Activated CD8-positive, alpha-beta memory T cell treated with anti-CD3 and anti-CD28 coated beads for 36 hours (primary cell): ENCODE measurements around the gene CDKL4. TPM values are rescaled to one million over a fixed set of nuclear protein-coding genes. Genes with fewer than 3 reads are reported as not detected.
"Not testable (repeated sequence)": the region's sequence is repeated elsewhere in the genome, so short reads cannot be mapped to it uniquely, and the experiment has no call there.

Experiments
- CTCF ChIA-PET: fragments of 350-600 bp; sonication (Branson Sonifier 250); formaldehyde crosslinking; loops from one replicate; lab custom pipeline; 2021; ENCODE audit warnings: antibody characterized with exemption; lab: Charles Lee
- POLR2A ChIA-PET: fragments of 350-600 bp; sonication (Branson Sonifier 250); formaldehyde crosslinking; loops from one replicate; lab custom pipeline; 2021; ENCODE audit warnings: antibody characterized with exemption; lab: Charles Lee
- total RNA-seq, 2 experiments: library from RNA; stranded (reverse); gene quantifications; one replicate each; pipeline ENCODE4 v1.2.3, GENCODE V29; 2021

Gene CDKL4
- total RNA-seq, 2 experiments from 2014 or later, result 0.27 to 0.32 TPM

DNA sequence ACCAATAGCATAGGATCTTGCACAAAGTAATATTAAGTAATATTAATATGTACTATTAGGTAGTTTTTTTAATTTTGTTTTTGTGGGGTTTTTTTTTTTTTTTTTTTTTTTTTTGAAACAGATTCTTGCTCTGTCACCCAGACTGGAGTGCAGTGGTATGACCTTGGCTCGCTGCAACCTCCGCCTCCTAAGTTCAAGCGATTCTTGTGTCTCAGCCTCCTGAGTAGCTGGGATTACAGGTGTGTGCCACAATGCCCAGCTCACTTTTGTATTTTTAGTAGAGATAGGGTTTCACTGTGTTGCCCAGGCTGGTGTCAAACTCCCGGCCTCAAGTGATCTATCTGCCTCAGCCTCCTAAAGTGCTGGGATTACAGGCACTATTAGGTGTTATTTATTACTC, 88.2 kb downstream of the CDKL4 start:
- CTCF ChIA-PET, POLR2A ChIA-PET: not testable (repeated sequence)

DNA sequence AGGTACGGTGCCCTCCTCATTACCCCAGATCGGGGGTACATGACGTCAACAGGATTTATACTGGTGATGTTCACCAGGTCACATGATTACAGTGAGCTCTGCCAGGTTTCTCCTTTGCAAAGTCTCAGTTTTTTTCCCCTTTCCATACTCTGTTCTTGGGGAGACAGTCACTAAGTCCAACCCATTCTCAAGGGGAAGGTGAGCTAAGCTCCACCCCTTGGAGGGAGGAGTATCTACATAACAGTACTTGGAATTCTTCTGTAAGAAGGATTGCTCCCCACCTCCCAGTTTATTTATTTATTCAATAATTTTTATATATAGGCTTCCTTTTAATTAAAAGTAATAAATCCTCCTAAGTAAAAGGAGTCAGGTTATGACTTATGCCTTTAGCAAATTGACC, 88.8 kb downstream of the CDKL4 start:
- CTCF ChIA-PET, result no interaction called here
- POLR2A ChIA-PET, result no interaction called here

DNA sequence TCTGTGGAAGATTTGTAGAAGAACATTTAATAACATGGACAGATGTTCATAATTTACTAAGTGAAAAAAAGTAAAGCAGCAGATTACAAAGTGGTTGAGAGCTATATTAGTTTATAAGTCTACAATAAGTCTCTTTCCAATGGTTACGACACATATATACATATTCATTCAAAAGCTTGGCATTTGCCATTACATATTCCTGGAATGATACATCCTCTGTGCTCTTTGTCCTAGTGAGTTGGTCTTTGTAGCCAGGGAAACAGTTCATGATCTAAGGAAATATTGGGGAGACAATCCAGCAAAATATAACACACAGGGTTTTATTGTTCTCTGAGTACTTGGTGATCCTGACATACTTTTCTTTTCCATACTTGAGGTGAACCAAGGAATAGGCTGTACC, 90.5 kb downstream of the CDKL4 start:
- CTCF ChIA-PET, result interaction anchor here (0.5 kb wide), 1 partner anchor 24 kb away, joined by 4 read pairs; no protein-coding TSS in a partner anchor
- POLR2A ChIA-PET, result no interaction called here

DNA sequence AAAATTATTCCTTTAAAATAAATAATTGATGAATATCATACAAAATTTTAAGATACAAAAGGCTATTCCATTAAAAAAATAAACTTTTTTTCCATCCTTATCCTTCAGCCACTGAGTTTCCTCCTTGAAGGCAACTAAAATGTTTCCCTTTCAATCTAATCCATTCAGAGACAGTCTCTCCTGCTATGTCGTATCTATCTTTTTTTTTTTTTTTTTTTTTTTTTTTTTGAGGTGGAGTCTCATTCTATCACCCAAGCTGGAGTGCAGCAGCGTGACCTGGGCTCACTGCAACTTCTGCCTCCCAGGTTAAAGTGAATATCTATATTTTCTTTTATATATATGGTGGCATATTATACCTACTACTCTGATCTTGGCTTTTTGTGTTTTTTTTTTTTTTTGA, 91.3 kb downstream of the CDKL4 start:
- ChIA-PET POLR2A (no interaction called here), CTCF (no interaction called here)

DNA sequence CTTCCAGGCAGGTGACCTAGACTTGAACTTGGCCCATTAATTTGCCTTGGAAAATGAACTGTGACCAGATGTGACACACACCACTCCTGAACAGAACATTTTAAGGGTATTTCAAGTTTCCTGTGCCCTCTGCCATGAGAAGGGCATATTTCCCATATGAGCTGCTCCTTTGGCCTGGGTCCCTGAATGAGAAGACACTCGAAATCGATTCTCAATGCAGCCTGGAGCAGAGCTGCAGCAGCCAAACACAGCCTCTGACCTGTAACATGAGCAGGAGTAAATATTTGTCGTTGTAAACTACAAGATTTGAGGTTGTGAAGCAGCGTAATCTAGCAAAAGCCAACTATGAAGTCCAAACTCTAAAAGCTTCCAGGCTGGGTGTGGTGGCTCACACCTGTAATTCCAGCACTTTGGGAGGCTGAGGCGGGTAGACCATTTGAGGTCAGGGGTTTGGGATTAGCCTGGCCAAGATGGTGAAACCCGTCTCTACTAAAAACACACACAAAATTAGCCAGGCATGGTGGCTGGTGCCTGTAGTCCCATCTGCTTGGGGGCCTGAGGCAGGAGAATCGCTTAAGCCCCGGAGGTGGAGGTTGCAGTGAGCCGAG, 92.8 kb downstream of the CDKL4 start:
- ChIA-PET CTCF (interaction anchor here (0.6 to 1.1 kb wide), 3 partner anchors 77 to 102 kb away, joined by 3 to 4 read pairs (median 3); no protein-coding TSS in a partner anchor), POLR2A (interaction anchor here (0.7 kb wide), 1 partner anchor 13 kb away, joined by 7 read pairs; no protein-coding TSS in a partner anchor)

DNA sequence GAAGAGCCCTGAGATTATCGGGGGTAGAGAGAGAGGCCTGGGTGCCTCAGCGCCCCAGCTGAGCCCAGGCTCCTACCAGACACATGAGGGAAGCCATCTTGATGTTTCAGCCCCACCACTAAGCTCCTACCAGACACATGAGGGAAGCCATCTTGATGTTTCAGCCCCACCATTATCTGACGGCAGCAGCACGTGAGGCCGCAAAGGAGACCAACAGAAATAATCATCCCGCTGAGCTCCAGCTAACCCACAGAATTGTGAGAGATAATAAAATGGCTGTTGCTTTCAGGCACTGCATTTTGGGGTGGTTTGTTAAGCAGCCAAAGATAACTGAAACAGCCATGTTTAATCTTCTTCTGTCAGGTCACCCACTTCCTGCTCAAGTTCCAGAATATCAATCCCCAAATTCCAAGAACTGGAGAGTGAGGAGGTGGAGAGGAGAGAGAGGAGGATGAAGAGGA, 93.6 kb downstream of the CDKL4 start:
- ChIA-PET POLR2A (no interaction called here), CTCF (interaction anchor here (1.1 kb wide), 1 partner anchor 103 kb away, joined by 4 read pairs; no protein-coding TSS in a partner anchor)

DNA sequence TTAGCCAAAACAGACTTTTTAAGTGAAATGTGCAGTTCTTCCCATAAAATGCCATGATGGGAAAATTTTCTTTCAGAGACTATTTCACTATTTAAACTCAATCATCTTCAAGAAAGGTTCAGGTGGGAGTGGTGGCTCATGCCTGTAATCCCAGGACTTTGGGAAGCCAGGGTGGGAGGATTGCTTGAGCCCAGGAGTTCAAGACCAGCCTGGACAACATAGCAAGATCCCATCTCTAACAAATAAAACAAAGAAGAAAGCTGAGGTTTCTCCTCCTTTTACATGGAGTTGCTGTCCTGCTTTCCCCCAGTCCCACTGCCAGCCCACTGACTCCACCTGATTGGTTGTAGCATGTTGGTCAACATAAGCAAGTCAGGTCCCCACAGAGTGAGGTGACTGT, 97.1 kb downstream of the CDKL4 start:
- ChIA-PET POLR2A (no interaction called here), CTCF (no interaction called here)

DNA sequence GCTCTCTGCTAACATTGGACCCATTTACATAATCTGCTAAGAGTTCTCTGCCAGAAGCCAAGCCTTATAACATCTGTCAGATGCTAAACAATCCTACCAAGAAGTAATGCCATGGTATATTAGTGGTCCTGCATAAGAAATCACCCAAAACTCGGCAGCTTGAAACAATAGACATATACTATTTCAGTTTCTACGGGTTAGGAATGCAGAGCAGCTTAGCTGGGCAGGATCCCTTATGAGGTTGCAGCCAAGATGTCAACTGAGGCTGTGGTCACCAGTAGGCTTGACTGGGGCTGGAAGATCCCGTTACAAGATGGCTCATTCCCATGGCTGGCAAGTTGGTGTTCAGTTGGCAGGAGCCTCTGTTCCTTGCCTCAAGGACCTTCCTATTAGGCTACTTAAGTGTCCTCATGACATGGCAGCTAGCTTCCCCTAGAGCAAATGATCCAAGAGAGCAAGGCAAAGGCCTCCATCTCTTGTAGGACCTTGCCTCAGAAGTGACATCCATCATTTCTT, 97.8 kb downstream of the CDKL4 start:
- POLR2A ChIA-PET, result no interaction called here
- CTCF ChIA-PET, result no interaction called here

DNA sequence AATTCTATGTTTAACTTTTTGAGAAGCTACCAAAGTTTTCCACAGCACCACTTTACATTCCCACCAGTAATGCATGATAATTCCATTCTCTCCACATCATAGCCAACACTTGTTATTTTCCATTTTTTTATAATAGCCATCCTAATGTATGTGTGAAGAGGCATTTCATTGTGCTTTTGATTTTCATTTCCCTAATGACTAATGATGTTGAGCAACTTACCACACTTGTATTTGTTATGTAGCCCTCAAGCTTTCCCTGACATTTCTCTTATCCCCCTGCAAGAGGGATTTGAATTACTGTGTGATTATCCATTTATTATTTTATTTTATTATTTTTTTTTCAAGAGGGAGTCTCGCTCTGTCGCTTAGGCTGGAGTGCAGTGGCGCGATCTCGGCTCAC, 99.4 kb downstream of the CDKL4 start:
- ChIA-PET POLR2A (no interaction called here), CTCF (no interaction called here)

DNA sequence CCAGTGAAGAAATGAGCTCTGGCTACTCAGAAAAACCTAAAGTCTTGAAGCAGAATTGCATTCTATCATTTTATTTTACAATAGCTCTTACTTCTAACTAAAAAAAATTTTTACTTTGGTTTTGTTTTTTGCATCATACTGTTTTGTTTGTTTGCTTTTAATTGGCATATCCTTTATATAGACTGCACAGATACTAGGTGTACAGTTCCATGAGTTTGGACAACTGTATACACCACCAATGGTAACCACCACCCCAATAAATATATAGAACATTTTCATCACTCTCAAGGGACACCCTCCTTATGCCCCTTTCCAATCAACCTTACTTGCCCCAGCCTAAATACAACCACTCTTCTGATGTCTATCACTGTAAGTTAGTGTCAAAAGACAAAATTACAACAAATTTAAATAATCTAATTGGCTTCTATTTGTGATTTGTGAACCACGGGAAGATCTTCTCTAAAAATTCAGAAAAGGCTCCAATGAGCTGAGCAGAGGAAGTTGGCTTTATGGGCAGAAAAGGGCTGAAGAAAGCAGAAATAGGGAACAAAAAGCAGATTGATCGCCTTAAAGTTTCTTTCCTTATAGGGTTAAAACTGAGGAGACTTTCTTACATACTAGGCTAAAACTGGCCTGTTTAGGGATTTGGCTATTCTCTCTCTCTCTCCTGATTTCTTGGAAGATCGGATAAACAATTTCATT, 100.7 kb downstream of the CDKL4 start:
- POLR2A ChIA-PET, result no interaction called here
- CTCF ChIA-PET, result interaction anchor here (1.4 kb wide), 1 partner anchor 86 kb away, joined by 3 read pairs; no protein-coding TSS in a partner anchor

DNA sequence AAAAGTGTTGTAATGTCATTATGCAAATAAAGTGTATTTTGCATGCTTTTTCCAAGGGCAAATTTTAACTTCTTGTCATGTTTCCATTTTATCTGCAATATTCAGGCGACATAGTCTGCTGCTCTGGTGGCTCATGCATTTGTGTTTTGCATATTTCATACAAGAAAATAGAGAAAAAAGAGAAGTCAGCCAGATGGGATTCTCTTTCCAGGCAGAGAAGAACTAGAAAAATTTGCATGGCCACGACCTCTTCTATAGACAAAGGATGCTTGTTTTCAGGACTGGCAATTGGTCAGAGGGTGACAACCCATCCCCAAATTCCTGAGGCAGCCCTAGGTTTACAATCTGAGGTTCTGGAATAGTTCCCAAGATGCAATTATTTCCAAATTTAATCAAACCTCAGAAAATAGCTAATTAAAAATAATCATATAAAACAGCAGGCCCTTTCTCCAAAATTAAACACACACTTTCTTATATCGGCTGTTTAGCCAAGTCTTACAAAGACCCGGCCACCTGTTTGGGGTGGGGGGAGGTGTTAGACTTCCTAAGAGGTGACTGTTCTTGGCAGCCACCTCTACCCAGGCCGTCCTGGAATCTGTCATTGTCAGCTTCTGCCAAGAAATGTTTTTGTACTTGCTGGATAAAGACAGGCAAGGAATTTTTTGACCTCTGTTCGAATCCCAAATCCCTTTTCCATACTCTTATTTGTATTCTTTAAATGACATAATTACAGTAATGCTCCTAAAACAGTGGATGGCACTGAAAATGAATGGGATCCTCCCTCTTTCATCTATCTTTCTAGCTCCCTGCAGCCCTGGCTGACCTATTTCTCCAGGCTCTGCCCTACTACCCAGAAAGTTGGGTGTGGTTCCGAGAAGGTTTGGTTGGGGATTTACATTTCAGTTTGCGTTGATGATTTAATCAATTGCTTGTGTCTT, 102.2 kb downstream of the CDKL4 start:
- ChIA-PET POLR2A (no interaction called here), CTCF (interaction anchor here (0.6 to 1.4 kb wide), 2 partner anchors 88 to 122 kb away, joined by 3 read pairs; no protein-coding TSS in a partner anchor)

DNA sequence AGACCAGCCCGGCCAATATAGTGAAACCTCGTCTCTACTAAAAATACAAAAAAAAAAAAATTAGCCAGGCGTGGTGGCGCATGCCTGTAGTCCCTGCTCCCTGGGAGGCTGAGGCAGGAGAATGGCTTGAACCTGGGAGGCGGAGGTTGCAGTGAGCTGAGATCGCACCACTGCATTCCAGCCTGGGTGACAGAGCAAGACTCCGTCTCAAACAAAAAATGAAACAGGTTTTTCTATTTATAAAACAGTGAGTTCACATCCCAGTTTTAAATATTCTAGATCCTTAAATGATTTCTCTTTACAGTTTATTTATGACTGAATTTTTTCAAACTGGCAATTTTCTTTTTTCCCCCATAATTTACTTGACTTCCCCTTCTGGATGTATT, 102.8 kb downstream of the CDKL4 start:
- POLR2A ChIA-PET, CTCF ChIA-PET: not testable (repeated sequence)

DNA sequence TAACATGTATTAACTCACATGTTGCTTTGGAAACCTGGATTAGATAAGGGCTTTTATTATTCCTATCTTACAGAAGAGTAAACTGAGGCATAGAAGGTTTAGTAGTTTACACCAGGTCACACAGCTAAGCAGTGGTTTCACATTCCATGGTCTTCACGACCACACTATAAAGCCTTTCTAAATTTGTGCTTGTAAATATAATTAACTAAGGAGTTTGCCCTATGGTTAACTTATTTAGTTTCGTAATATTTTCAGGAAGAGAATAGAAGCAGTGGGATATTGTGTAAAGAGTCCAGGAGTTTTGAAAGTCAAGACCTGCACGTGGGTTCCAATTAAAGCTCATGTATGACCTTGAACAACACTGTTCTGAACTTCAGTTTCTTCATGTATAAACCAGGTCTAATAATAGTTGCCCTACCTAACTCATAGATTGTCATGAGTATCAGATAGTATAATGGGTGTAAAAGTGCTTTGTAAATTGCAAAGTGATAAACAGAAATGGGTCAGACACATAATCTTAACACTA, 103.4 kb downstream of the CDKL4 start:
- ChIA-PET POLR2A (no interaction called here), CTCF (interaction anchor here (1.2 kb wide), 1 partner anchor 11 kb away, joined by 3 read pairs; no protein-coding TSS in a partner anchor)

DNA sequence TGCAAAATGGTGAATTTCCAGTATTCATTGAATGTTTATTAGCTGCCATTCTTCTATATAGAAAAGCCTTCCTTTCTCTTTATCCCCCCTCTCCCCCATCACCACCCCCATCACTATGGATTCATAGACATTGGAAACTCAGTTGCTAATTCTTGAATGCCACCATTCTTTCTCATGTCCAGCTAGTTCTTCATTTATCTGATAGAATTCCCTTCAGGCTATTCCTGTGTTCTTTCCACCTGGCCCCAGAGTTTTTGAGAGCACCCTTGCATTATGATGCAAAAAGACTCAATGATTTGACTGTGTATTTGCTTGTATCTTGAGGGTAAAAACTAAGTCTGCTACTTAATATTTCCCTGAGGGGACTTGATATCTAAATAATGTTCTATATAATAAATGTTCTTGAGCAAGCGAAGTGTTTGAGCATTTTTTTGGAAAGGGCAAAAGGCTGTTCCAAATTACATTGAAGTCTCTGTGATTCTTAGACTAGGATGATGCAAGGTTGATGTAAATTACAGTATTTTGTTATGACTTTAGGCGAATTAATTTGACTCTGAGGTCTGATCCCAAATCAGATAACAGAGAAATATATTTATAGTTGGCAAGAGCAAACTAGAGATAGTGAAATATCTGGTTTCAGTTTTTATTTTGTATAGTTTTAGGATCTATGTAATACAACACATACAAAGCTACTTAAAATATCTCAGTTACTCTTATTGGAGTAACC, 104.1 kb downstream of the CDKL4 start:
- POLR2A ChIA-PET, result no interaction called here
- CTCF ChIA-PET, result interaction anchor here (1.2 kb wide), 1 partner anchor 10 kb away, joined by 3 read pairs; no protein-coding TSS in a partner anchor

DNA sequence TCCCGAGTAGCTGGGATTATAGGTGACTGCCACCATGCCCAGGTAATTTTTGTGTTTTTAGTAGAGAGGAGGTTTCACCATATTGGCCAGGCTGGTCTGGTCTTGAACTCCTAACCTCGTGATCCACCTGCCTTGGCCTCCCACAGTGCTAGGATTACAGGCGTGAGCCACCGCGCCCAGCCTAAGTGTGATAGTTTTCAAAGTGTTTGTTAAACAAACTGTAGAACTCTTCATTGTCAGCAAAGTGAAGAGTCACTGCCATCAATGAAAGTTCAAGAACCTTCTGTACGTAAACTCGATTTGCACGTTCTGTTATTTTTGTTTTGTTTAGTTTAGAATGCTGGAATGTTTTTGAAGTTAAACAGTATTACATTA, 104.9 kb downstream of the CDKL4 start:
- CTCF ChIA-PET, result no interaction called here

DNA sequence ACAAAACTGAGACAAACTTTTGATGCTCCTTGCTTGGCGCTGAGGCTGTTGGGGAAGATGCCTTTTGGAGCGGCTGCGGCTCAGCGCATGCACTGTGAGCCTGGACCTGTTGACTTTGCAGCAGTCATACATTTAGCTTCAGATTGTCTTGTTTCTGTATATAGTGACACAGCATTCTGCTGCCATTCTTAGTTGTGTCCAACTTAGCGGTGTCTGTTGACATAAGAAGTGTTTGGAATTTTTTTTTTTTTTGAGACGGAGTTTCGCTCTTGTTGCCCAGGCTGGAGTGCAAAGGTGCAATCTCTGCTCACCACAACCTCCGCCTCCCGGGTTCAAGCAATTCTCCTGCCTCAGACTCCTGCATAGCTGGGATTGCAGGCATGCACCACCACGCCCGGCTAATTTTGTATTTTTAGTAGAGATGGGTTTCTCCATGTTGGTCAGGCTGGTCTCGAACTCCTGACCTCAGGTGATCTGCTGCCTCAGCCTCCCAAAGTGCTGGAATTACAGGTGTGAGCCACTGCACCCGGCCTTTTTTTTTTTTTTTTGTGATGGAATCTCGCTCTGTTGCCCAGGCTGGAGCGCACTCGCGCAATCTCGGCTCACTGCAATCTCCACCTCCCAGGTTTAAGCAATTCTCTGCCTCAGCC, 105.5 kb downstream of the CDKL4 start:
- CTCF ChIA-PET, POLR2A ChIA-PET: not testable (repeated sequence)

More for the DNA sequence above, 104.9 kb downstream of the CDKL4 start:
- POLR2A ChIA-PET, result no interaction called here

DNA sequence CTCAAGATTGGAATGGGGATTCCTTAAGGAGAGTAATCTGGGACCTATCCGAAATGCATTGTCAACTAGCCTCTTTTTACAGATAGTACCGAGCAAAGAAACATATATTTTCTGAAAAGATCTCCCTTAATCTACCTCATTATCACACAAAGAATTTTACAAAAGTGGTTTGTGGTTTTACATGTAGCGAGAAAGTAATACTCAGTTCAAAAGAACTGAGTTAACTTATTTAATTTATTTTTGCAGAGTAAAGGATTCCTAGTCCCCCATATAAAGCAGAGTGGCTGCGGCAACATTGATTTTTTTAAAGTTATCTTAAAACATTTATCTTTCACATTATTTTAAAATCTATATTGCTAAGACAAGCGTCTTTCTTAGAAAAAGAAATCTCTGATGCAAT, 107.0 kb downstream of the CDKL4 start:
- POLR2A ChIA-PET, result no interaction called here
- CTCF ChIA-PET, result interaction anchor here (0.7 to 1.8 kb wide), 2 partner anchors 9 to 260 kb away, joined by 3 to 4 read pairs; no protein-coding TSS in a partner anchor
